ENCODE results near the gene INO80D.

GRCh38 chr2:205994344-205994743, 91.6 kb downstream of the INO80D start:
- TF ChIP-seq ZFP69B (tag by site-specific recombination; IDR thresholded peaks at IDR 0.05) (no peak), ZNF202 (tag by site-specific recombination; IDR thresholded peaks at IDR 0.05; ENCODE audit: borderline replicate concordance) (no peak), ZNF510 (tag by site-specific recombination; IDR thresholded peaks at IDR 0.05; ENCODE audit: insufficient replicate concordance) (no peak), SALL2 (tag by site-specific recombination; IDR thresholded peaks at IDR 0.05; ENCODE audit: borderline replicate concordance) (no peak), ZBTB1 (tag by site-specific recombination; IDR thresholded peaks at IDR 0.05) (no peak), ZFP3 (tag by site-specific recombination; IDR thresholded peaks at IDR 0.05; ENCODE audit: low read depth) (no peak), ZNF768 (tag by site-specific recombination; IDR thresholded peaks at IDR 0.05) (no peak), ZNF626 (tag by site-specific recombination; IDR thresholded peaks at IDR 0.05) (no peak)
- TF ChIP-seq, protein P1, sequence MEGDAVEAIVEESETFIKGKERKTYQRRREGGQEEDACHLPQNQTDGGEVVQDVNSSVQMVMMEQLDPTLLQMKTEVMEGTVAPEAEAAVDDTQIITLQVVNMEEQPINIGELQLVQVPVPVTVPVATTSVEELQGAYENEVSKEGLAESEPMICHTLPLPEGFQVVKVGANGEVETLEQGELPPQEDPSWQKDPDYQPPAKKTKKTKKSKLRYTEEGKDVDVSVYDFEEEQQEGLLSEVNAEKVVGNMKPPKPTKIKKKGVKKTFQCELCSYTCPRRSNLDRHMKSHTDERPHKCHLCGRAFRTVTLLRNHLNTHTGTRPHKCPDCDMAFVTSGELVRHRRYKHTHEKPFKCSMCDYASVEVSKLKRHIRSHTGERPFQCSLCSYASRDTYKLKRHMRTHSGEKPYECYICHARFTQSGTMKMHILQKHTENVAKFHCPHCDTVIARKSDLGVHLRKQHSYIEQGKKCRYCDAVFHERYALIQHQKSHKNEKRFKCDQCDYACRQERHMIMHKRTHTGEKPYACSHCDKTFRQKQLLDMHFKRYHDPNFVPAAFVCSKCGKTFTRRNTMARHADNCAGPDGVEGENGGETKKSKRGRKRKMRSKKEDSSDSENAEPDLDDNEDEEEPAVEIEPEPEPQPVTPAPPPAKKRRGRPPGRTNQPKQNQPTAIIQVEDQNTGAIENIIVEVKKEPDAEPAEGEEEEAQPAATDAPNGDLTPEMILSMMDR (tag by site-specific recombination; IDR thresholded peaks at IDR 0.05) = no peak

Data from HEK293 (cell line).